Measurements from ENCODE around the gene GPRIN2. TPM values are rescaled to one million over a fixed set of nuclear protein-coding genes. Genes with fewer than 3 reads are reported as not detected.

Gene GPRIN2
- polyA plus RNA-seq, 1 donor from 2014 or later: 7.1 TPM

DNA sequence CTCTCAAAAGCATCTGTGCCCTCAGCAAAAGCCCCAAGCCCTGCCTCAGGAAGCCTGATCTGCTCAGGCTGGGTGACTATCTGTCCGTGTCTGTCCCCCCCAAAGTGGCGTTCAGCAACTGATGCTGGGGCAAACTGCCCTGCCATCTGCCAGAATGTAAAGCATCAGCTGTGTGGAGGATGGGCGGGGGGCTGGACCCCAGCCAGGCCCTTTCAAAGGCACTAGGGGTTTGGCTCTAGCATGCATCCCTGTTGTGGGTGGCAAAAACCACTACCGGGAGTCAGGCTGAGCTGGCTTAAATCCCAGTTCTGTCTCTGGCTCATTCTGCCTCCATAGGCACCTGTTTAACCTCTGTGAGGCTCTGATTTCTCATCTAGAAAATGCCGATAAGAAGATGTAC, 35.5 kb downstream of the GPRIN2 start:
- TF ChIP-seq EP300 (conservative IDR thresholded peaks at IDR 0.05; ENCODE audit: poor library complexity, severe bottlenecking) (no peak), EZH2 (IDR thresholded peaks at IDR 0.05; ENCODE audit: borderline replicate concordance, insufficient read depth, low read length, poor library complexity, severe bottlenecking) (no peak), RAD21 (conservative IDR thresholded peaks at IDR 0.05) (no peak), TAF1 (IDR thresholded peaks at IDR 0.05; ENCODE audit: low read depth) (no peak)
- Histone ChIP-seq H3K4me3 (ENCODE audit: low read length) (no peak overlapping the region), H3K27ac (ENCODE audit: low read length) (no peak overlapping the region), H3F3A (ENCODE audit: insufficient read depth, low read length, poor library complexity, severe bottlenecking) (no peaks in the 10 kb centered on the region), H3K79me2 (replicated peaks; ENCODE audit: insufficient read depth, low read length) (no peaks in the 10 kb centered on the region), H3K9me3 (ENCODE audit: low read length) (no peaks in the 10 kb centered on the region), H3K36me3 (ENCODE audit: insufficient read depth, low read length) (no peaks in the 10 kb centered on the region), H3K9me2 (ENCODE audit: insufficient read depth, low read length) (no peaks in the 10 kb centered on the region), H4K20me1 (ENCODE audit: insufficient read depth) (no peaks in the 10 kb centered on the region), H3K9ac (ENCODE audit: low read length) (no peak overlapping the region), H2AFZ (ENCODE audit: low read depth, low read length) (no peak overlapping the region), H3K27me3 (ENCODE audit: insufficient read depth, low read depth, low read length) (no peaks in the 10 kb centered on the region), H3K4me2 (ENCODE audit: low read length) (no peak overlapping the region)

DNA sequence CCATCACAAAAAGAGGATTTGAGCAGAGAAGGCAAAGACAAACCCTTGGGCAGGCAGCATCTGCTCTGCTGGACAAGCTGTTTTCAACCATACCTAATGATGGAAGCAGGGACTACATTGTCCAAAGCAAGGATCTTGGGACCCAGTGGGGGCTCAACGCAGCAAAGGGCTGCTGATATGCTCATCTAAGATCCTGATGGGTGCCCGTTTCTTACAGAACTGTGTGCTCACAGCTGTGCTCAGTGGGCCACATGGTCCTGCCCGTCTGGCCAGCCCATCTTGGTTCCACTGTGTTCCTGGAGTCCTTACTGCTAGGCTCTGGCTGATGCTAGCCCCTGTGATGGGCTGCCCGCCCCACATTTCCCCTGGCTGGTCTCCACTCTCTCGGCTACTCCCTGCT, 36.1 kb downstream of the GPRIN2 start:
- no peaks in the 10 kb centered on the region for H3K36me3 ChIP-seq (ENCODE audit: insufficient read depth, low read length)
- H3K4me2 ChIP-seq (ENCODE audit: low read length): no peak overlapping the region
- no peaks in the 10 kb centered on the region for H3K79me2 ChIP-seq (replicated peaks; ENCODE audit: insufficient read depth, low read length)
- H3K27me3 ChIP-seq (ENCODE audit: insufficient read depth, low read depth, low read length): no peaks in the 10 kb centered on the region
- H3K4me3 ChIP-seq (ENCODE audit: low read length): no peak overlapping the region
- no peaks in the 10 kb centered on the region for H4K20me1 ChIP-seq (ENCODE audit: insufficient read depth)
- H3K9me2 ChIP-seq (ENCODE audit: insufficient read depth, low read length): no peaks in the 10 kb centered on the region
- H3F3A ChIP-seq (ENCODE audit: insufficient read depth, low read length, poor library complexity, severe bottlenecking): no peaks in the 10 kb centered on the region
- no peak overlapping the region for H2AFZ ChIP-seq (ENCODE audit: low read depth, low read length)
- no peak overlapping the region for H3K9ac ChIP-seq (ENCODE audit: low read length)
- no peak overlapping the region for H3K27ac ChIP-seq (ENCODE audit: low read length)
- no peaks in the 10 kb centered on the region for H3K9me3 ChIP-seq (ENCODE audit: low read length)
- TF ChIP-seq SMC3 (conservative IDR thresholded peaks at IDR 0.05; ENCODE audit: poor library complexity) (no peak), RAD21 (conservative IDR thresholded peaks at IDR 0.05) (no peak), POLR2AphosphoS5 (IDR thresholded peaks at IDR 0.05) (no peak)
- TF ChIP-seq, protein P1, sequence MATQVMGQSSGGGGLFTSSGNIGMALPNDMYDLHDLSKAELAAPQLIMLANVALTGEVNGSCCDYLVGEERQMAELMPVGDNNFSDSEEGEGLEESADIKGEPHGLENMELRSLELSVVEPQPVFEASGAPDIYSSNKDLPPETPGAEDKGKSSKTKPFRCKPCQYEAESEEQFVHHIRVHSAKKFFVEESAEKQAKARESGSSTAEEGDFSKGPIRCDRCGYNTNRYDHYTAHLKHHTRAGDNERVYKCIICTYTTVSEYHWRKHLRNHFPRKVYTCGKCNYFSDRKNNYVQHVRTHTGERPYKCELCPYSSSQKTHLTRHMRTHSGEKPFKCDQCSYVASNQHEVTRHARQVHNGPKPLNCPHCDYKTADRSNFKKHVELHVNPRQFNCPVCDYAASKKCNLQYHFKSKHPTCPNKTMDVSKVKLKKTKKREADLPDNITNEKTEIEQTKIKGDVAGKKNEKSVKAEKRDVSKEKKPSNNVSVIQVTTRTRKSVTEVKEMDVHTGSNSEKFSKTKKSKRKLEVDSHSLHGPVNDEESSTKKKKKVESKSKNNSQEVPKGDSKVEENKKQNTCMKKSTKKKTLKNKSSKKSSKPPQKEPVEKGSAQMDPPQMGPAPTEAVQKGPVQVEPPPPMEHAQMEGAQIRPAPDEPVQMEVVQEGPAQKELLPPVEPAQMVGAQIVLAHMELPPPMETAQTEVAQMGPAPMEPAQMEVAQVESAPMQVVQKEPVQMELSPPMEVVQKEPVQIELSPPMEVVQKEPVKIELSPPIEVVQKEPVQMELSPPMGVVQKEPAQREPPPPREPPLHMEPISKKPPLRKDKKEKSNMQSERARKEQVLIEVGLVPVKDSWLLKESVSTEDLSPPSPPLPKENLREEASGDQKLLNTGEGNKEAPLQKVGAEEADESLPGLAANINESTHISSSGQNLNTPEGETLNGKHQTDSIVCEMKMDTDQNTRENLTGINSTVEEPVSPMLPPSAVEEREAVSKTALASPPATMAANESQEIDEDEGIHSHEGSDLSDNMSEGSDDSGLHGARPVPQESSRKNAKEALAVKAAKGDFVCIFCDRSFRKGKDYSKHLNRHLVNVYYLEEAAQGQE (IDR thresholded peaks at IDR 0.05; ENCODE audit: borderline replicate concordance): no peak

DNA sequence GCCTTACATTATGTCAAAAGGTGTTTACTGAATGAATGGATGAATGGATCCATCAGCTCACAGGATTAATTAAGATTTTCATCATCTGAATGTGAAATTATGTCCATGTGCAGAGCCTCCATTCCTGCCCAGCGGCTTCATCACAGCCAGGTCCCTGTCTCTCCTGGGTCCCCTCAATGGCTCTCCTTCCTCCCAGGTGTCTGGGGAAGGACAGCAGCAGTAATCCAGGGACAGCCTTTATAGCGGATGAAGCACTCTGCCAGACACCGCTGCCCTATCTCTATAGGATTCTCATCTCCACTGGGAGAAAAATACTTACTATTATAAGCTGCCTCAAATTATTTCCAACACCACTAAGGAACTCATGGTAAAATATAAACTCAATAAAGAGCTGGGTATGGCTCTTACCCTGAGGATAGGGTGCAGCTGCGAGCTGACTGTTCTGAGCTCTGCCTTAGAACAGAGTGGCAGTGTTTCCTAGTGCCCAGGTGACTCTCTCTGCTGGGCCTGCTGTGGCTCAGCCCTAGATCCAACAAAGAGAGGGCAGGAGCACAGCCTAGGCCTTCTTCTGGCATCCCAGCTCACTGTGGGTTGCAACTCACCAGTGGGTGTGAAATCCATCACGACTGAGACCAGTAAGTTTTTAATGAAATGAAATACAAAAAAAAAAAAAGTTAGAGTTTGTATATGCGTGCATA, 38.3 kb downstream of the GPRIN2 start:
- H3F3A ChIP-seq (ENCODE audit: insufficient read depth, low read length, poor library complexity, severe bottlenecking): no peaks in the 10 kb centered on the region
- no peak overlapping the region for H3K4me2 ChIP-seq (ENCODE audit: low read length)
- H3K36me3 ChIP-seq (ENCODE audit: insufficient read depth, low read length): no peaks in the 10 kb centered on the region
- no peak overlapping the region for H3K27ac ChIP-seq (ENCODE audit: low read length)
- no peaks in the 10 kb centered on the region for H3K27me3 ChIP-seq (ENCODE audit: insufficient read depth, low read depth, low read length)
- H3K9ac ChIP-seq (ENCODE audit: low read length): no peak overlapping the region
- H3K9me3 ChIP-seq (ENCODE audit: low read length): no peaks in the 10 kb centered on the region
- H4K20me1 ChIP-seq (ENCODE audit: insufficient read depth): no peaks in the 10 kb centered on the region
- H3K9me2 ChIP-seq (ENCODE audit: insufficient read depth, low read length): no peaks in the 10 kb centered on the region
- H3K4me3 ChIP-seq (ENCODE audit: low read length): no peak overlapping the region
- no peak overlapping the region for H2AFZ ChIP-seq (ENCODE audit: low read depth, low read length)
- no peak for TF ChIP-seq POLR2AphosphoS5 (IDR thresholded peaks at IDR 0.05)
- TF ChIP-seq SMC3 (conservative IDR thresholded peaks at IDR 0.05; ENCODE audit: poor library complexity): no peak
- no peaks in the 10 kb centered on the region for H3K79me2 ChIP-seq (replicated peaks; ENCODE audit: insufficient read depth, low read length)

Data from neural cell (in vitro differentiated cells).